GM12892 (cell line): ENCODE results near the gene KATNBL1.

Experiments
- POLR2A ChIP-seq: IDR thresholded peaks from 2 replicates; pipeline ENCODE4 v1.6.1; 2011; ENCODE audit warnings: low read depth, low read length, control low read depth
- POLR2AphosphoS5 ChIP-seq: IDR thresholded peaks from 2 replicates; pipeline ENCODE4 v1.6.1; 2011; ENCODE audit warnings: low read depth, low read length, control low read depth
- TAF1 ChIP-seq: IDR thresholded peaks from 2 replicates; pipeline ENCODE4 v1.6.1; 2011; ENCODE audit warnings: low read depth, mild to moderate bottlenecking, control low read depth, low read length, borderline replicate concordance

DNA sequence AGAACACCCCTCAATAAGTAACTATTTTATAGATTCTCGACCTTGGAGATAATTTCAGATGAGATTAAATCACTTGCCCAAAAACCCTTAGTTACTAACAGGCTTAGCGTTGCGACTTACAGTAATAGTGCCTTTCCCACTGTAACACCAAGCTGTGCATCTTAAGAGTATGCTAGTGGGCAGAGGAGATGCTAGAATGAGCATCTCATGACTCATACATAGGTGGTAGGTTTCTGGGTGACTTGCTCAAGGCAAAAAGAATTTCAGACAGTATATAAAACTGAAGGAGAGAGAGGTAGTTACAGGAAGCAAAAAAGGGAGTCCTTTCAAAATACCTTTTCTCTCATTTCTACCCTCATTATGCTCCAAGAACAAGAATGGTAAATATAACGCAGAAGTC lies 3.9 kb downstream of the KATNBL1 start:
- TF ChIP-seq POLR2A (no peak), POLR2AphosphoS5 (no peak), TAF1 (no peak)
